B cell (primary cell): ENCODE measurements around the gene HNRNPAB.

ENCODE experiments used
- EZH2 ChIP-seq: IDR thresholded peaks from 2 replicates; pipeline ENCODE4 v1.6.1; 2012; ENCODE audit warnings: borderline replicate concordance, low read depth, mild to moderate bottlenecking, moderate library complexity, low read length; ENCODE audit not compliant: insufficient read depth, poor library complexity, severe bottlenecking
- TF ChIP-seq, protein P1 (sequence below): fragments of 200-600 bp; IDR thresholded peaks from one replicate; pipeline ENCODE4 v1.8.0; 2022; ENCODE audit warnings: antibody characterized with exemption, mild to moderate bottlenecking

DNA sequence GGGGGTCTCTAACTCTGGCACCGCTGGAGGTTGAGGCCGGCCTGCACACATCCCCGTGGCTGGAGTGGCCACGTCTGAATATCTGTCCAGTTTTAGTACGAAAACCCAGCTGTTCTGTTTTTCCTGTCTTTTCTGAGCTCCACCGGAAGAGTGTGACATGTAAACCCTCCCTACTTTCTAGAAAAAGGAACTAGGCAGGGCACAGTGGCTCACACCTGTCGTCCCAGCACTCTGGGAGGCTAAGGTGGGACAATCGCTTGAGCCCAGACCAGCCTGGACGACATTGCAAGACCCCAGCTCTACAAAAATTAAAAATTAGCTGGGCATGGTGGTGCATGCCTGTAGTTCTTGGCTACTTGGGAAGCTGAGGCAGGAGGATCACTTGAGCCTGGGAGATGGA is 36.4 kb downstream of the HNRNPAB start:
- TF ChIP-seq, protein P1, sequence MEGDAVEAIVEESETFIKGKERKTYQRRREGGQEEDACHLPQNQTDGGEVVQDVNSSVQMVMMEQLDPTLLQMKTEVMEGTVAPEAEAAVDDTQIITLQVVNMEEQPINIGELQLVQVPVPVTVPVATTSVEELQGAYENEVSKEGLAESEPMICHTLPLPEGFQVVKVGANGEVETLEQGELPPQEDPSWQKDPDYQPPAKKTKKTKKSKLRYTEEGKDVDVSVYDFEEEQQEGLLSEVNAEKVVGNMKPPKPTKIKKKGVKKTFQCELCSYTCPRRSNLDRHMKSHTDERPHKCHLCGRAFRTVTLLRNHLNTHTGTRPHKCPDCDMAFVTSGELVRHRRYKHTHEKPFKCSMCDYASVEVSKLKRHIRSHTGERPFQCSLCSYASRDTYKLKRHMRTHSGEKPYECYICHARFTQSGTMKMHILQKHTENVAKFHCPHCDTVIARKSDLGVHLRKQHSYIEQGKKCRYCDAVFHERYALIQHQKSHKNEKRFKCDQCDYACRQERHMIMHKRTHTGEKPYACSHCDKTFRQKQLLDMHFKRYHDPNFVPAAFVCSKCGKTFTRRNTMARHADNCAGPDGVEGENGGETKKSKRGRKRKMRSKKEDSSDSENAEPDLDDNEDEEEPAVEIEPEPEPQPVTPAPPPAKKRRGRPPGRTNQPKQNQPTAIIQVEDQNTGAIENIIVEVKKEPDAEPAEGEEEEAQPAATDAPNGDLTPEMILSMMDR = no peak
- TF ChIP-seq EZH2 = no peak
